IPS-15b (cell line): Measurements from ENCODE around the gene TAGLN3.

Source experiments
- H3K27me3 ChIP-seq: one replicate; pipeline ENCODE4 v1.6.1; 2013; ENCODE audit warnings: low read length; ENCODE audit not compliant: control insufficient read depth, insufficient read depth
- H3K36me3 ChIP-seq: one replicate; pipeline ENCODE4 v1.6.1; 2013; ENCODE audit warnings: low read length; ENCODE audit not compliant: control insufficient read depth, insufficient read depth
- H3K4me1 ChIP-seq: one replicate; pipeline ENCODE4 v1.6.1; 2013; ENCODE audit warnings: mild to moderate bottlenecking, low read length; ENCODE audit not compliant: control insufficient read depth, insufficient read depth
- H3K4me3 ChIP-seq: one replicate; pipeline ENCODE4 v1.5.1; 2013; ENCODE audit warnings: low read depth, low read length
- H3K9ac ChIP-seq: one replicate; pipeline ENCODE4 v1.6.1; 2013; ENCODE audit warnings: low read depth, mild to moderate bottlenecking, low read length
- H3K9me3 ChIP-seq: one replicate; pipeline ENCODE4 v1.6.1; 2013; ENCODE audit warnings: mild to moderate bottlenecking, low read length; ENCODE audit not compliant: control insufficient read depth, insufficient read depth

The TAGLN3 gene

DNA sequence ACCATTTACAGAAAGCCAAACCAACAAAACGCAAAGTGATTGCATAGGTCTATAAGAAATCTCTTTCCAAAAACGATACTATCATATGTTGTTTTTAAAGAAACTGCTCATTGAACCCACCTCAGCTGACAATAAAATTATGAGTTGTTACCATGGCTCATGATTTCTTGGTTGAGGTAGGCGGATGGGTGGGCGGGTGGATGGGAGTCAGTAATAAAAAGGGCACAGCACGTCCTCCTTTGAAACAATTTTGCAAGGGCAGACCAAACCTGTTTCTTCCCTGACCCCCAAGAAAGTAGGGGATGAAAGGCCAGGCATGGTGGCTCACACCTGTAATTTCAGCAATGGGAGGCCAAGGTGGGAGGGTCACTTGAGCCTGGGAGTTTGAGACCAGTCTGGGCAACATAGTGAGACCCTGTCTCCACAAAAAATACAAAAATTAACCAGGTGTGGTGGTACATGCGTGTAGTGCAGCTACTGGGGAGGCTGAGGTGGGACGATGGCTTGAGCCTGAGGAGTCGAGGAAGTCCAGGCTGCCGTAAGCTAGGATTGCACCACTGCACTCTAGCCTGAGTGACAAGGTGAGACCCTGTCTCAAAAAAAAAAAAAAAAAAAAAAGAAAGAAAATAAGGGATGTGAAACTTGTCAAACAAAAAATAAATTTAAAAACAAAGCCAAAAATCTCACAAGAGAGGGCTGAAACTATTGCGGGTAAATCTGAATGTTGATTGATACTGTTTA, 17.8 kb upstream of the TAGLN3 start:
- Histone ChIP-seq H3K9ac (no peak overlapping the region), H3K27me3 (no peaks in the 10 kb centered on the region), H3K4me1 (no peaks in the 10 kb centered on the region), H3K9me3 (no peaks in the 10 kb centered on the region), H3K4me3 (no peak overlapping the region), H3K36me3 (no peaks in the 10 kb centered on the region)

DNA sequence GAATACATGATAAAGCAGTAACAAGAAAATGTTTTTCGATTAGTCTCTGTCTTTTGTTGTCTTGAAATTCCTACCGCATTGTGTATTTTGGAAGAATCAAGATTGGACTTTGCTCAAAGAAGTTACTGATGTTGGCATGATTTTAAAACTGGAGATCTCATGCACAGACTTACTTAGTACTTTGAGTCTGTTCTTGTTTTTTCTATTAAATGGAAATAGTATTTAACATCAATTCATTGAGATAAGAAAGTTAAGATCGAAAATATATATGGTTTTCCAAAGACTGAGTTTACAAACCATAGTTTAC, 17.3 kb upstream of the TAGLN3 start:
- Histone ChIP-seq H3K4me1 (no peaks in the 10 kb centered on the region), H3K27me3 (no peaks in the 10 kb centered on the region), H3K9me3 (no peaks in the 10 kb centered on the region), H3K36me3 (no peaks in the 10 kb centered on the region), H3K9ac (no peak overlapping the region), H3K4me3 (no peak overlapping the region)

DNA sequence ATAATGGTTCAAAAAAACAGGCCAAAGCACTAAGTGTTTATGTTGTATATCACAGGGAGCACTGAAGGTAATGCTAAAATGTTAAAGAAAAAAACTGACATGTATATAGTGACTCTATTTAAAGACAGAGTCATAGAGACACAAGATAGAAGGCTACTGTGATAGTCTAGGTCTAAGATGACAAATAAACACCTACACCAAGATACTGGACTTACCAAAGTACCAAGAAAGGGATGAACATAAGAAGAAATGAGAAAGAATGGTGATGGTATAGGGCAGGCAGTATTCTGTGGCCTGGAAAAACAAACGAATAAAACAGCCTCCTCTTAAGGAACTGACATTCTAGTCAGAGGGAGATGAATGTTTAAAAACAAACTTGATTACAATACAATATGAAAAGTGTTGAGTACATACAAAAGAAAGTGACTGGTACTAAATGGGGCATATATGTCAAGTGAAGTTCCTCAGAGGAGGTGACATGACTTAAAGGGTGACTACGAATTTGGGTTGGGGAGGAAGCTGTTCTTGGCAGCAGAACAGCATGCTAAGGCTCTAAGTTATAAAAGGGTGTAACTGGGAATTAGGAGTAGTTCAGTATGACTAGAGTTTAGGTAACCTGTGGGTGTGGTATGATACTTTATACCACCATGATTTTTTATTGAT, 14.0 kb upstream of the TAGLN3 start:
- Histone ChIP-seq H3K27me3 (no peaks in the 10 kb centered on the region), H3K36me3 (no peaks in the 10 kb centered on the region)

DNA sequence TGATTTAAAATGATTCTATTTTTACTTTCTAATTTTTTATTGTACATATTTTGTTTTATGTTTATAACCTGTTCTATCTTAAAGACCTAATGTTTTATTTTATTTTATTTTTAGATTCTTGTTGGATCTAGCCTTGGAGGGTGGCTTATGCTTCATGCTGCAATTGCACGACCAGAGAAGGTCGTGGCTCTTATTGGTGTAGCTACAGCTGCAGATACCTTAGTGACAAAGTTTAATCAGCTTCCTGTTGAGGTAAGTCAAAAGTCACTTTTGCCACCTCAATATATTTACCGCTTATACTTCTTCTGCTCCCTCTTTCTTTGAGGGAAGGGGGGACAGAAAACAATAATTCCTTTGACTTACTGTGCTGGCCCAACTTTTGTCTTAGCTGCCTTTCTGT, 11.9 kb upstream of the TAGLN3 start:
- no peak overlapping the region for H3K9ac ChIP-seq
- H3K27me3 ChIP-seq, result no peaks in the 10 kb centered on the region
- no peaks in the 10 kb centered on the region for H3K9me3 ChIP-seq
- no peaks in the 10 kb centered on the region for H3K4me1 ChIP-seq
- no peaks in the 10 kb centered on the region for H3K36me3 ChIP-seq
- H3K4me3 ChIP-seq, result no peak overlapping the region

More for the DNA sequence above, 14.0 kb upstream of the TAGLN3 start:
- Histone ChIP-seq H3K9me3 (no peaks in the 10 kb centered on the region), H3K4me3 (no peak overlapping the region), H3K4me1 (no peaks in the 10 kb centered on the region), H3K9ac (no peak overlapping the region)

DNA sequence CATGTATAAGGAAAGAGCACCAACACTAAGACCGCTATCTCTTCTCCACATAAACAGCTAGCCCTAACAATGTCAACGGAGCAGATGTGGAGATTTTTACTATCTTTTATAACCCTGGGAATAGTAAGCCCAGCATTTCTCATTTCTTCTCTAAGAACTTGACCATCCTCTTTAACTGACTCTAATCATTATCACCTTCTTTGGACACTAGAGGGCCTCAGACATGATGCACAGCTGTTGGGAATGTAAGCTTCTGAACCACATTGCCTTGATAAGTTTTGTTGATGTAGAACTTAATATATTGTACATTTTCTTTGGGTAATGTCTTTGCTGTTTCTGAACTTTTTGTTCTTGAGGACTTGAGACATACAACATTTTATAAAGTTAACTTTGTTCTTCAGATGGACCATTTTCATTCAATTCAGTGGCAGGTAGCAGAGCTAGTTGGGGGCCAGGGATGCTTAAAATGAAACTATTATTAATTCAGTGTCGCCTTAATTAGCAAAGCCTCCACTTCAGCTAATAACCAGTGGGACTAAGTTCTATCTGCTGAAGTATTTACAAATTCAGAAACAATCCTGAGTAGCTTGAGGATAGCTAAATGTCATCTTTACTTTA, 9.6 kb upstream of the TAGLN3 start:
- Histone ChIP-seq H3K4me3 (no peak overlapping the region), H3K36me3 (no peaks in the 10 kb centered on the region)

DNA sequence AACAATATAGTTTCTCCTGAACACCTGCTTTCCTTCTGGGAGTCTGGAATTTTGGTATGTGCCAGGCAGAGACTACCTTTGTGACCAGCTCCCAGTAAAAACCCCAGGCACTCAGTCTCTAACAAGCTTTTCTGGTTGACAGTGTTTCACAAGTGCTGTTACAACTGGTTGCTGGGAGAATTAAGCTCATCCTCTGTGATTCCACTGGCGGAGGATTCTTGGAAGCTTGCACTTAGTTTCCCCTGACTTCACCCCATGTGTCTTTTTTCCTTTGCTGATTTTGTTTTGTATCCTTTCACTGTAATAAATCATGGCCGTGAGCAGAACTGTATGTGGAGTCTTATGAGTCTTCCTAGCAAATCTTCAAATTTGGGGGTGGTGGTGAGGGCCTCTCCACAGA, 5.7 kb upstream of the TAGLN3 start:
- Histone ChIP-seq H3K4me3 (no peak overlapping the region), H3K4me1 (peaks cover 10% of the 10 kb centered on the region), H3K27me3 (peaks cover 4% of the 10 kb centered on the region), H3K9ac (no peak overlapping the region), H3K36me3 (no peaks in the 10 kb centered on the region), H3K9me3 (no peaks in the 10 kb centered on the region)

More for the DNA sequence above, 9.6 kb upstream of the TAGLN3 start:
- Histone ChIP-seq H3K9ac (no peak overlapping the region), H3K4me1 (peaks cover 7% of the 10 kb centered on the region), H3K9me3 (no peaks in the 10 kb centered on the region), H3K27me3 (no peaks in the 10 kb centered on the region)

DNA sequence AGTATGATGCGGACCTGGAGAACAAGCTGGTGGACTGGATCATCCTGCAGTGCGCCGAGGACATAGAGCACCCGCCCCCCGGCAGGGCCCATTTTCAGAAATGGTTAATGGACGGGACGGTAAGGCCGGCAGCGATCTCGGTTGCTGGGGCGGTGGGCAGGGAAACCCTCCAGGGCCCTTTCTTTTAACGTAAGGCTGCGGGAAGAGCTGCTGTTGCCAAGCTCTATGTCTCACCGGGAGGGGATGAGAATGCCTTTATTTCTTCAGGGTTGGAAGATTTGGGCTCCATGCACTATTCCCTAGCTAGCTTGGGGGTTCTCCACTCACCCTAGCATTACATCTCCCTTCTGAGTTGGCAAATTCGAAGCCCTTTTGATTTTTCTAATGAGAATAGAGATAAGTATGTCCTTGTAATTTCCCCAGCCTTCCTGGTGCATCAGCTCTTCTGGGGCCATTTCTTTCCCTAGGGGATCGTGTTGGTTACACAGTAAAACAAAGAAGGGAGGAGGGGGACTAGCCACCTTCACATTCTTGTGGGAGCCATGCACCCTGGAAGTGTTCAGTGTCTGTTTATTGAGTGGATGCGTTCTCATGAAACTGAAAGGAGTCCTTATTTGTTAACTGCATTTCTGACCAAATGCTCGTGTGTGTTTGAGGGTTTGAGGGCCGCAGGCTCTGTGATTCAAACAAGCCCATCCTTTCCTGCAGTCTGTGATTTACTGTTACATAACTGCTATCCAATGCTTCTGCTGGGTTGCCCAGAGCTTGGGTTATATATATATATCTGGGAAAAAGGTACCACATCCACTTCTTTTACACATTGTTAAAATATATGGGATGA, 982 bp downstream of the TAGLN3 start:
- Histone ChIP-seq H3K27me3 (peaks cover 23% of the 10 kb centered on the region), H3K4me1 (peaks cover 15% of the 10 kb centered on the region), H3K4me3 (peak overlapping the region; percentile 90), H3K9me3 (no peaks in the 10 kb centered on the region), H3K36me3 (no peaks in the 10 kb centered on the region), H3K9ac (peak overlapping the region; percentile 68)

- H3K27me3 ChIP-seq, result peaks cover 23% of the 10 kb centered on the region
- H3K9ac ChIP-seq, result no peak overlapping the region
- no peaks in the 10 kb centered on the region for H3K36me3 ChIP-seq
- no peaks in the 10 kb centered on the region for H3K9me3 ChIP-seq
- peaks cover 15% of the 10 kb centered on the region for H3K4me1 ChIP-seq
- no peak overlapping the region for H3K4me3 ChIP-seq
Observed at GRCh38 chr3:112000367-112000771, 1.6 kb downstream of the TAGLN3 start.

GRCh38 chr3:112000966-112001365, 2.2 kb downstream of the TAGLN3 start:
- Histone ChIP-seq H3K4me1 (peaks cover 15% of the 10 kb centered on the region), H3K9ac (no peak overlapping the region), H3K4me3 (no peak overlapping the region), H3K9me3 (no peaks in the 10 kb centered on the region), H3K27me3 (peaks cover 23% of the 10 kb centered on the region), H3K36me3 (no peaks in the 10 kb centered on the region)

DNA sequence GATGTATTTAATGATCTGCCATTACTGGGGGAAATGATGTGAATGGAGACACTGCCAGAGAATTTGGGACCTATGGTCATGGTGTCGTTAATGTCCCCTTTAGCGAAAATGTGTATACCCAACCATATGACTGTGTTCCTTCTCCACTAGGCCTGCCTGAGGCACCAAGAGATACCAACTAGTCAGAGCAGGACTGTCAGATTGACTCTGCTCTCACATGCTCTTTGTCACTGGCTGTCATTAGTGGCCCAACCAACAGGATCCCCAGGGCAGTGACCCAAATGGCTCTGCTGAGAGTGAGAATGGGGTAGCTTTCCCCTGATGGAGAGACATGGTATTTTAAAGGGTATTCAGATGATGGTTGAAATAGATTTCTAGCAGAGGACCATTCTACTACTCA, 2.8 kb downstream of the TAGLN3 start:
- H3K36me3 ChIP-seq, result no peaks in the 10 kb centered on the region
- H3K4me3 ChIP-seq, result no peak overlapping the region
- peaks cover 15% of the 10 kb centered on the region for H3K4me1 ChIP-seq
- H3K27me3 ChIP-seq, result peaks cover 23% of the 10 kb centered on the region
- H3K9ac ChIP-seq, result no peak overlapping the region
- H3K9me3 ChIP-seq, result no peaks in the 10 kb centered on the region

- Histone ChIP-seq H3K36me3 (no peaks in the 10 kb centered on the region), H3K9ac (no peak overlapping the region), H3K4me1 (peaks cover 15% of the 10 kb centered on the region), H3K4me3 (no peak overlapping the region), H3K9me3 (no peaks in the 10 kb centered on the region), H3K27me3 (peaks cover 23% of the 10 kb centered on the region)
Observed at GRCh38 chr3:112002096-112002971, 3.6 kb downstream of the TAGLN3 start.
